ENCODE measurements around the gene CNPY1.

The CNPY1 gene

DNA sequence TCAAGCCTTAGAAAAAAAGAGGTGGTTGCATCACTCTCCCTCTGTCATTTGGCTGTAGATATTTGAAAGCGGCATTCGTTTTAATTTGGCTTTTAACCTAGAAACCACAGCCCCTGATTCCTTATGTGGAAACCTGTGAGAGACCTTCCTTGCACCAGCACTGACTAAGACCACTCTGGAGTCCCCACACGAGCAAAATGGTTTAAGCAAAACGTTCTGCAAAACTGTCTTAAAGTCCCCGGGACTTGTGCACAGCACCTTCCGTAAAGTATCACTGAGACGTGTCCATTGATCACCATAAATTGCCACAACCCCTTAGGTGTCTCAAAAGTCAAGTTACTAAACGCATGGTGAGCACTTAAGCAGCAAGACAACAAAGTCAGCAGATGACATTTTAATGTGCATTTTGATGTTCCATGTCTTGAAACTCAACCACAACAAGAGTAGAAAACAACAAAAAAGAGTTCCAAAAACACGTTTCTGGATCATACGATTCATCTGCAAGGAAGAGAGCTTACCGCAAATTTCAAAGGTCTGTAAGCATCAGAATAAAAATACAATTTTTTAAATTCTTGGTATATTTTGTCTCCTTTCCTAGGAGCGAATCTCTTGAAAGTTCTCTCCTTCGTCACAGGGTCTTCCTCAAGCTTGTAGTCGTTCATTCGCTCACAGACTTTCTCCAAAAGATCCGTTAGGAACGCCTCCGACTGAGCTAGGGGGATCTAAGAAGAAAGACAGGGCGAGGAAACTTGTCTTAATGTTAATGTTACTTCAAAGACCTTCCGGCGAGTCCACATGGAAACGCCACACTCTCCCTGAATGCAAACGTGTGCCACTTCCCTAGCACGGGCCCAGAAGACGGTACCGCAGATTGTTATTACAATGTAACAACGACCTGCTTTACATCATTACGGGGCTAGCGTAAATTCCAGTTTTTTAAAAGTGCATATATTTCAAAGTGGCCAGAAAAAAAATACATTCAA is 37.7 kb downstream of the CNPY1 start:
- ChIA-PET POLR2A (no interaction called here), CTCF (interaction anchor here (1.1 kb wide), 1 partner anchor 9 kb away, joined by 3 read pairs; no protein-coding TSS in a partner anchor)
- TF ChIP-seq, protein P1, sequence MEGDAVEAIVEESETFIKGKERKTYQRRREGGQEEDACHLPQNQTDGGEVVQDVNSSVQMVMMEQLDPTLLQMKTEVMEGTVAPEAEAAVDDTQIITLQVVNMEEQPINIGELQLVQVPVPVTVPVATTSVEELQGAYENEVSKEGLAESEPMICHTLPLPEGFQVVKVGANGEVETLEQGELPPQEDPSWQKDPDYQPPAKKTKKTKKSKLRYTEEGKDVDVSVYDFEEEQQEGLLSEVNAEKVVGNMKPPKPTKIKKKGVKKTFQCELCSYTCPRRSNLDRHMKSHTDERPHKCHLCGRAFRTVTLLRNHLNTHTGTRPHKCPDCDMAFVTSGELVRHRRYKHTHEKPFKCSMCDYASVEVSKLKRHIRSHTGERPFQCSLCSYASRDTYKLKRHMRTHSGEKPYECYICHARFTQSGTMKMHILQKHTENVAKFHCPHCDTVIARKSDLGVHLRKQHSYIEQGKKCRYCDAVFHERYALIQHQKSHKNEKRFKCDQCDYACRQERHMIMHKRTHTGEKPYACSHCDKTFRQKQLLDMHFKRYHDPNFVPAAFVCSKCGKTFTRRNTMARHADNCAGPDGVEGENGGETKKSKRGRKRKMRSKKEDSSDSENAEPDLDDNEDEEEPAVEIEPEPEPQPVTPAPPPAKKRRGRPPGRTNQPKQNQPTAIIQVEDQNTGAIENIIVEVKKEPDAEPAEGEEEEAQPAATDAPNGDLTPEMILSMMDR (IDR thresholded peaks at IDR 0.05; ENCODE audit: control extremely low read depth, extremely low read depth, low read depth, missing control alignments) = no peak
- DNase-seq (ENCODE audit: extremely low spot score) = no peak

DNA sequence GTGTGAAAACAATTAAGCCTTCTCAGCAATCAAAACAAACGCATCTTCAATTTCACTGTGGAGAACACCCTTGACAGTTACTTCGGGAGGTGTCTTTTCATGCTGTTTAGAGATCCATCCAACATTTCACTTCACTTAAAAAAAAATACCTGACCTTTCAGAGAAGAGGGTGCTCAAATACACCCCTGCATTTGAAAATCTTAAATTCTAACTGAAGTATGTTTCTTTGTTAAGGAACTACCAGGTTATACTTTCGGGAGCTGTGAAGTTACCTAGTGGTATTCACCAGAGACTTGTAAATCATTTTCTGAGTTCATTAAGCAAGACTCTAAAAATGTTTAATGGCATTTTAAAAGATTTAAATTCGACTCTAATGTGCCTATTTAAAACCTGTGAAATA is 38.8 kb downstream of the CNPY1 start:
- ChIA-PET POLR2A (no interaction called here), CTCF (interaction anchor here (0.8 to 1.0 kb wide), 2 partner anchors 18 to 36 kb away, joined by 3 to 4 read pairs; no protein-coding TSS in a partner anchor)
- DNase-seq (ENCODE audit: extremely low spot score) = no peak
- TF ChIP-seq, protein P1 (IDR thresholded peaks at IDR 0.05; ENCODE audit: control extremely low read depth, extremely low read depth, low read depth, missing control alignments) = no peak

DNA sequence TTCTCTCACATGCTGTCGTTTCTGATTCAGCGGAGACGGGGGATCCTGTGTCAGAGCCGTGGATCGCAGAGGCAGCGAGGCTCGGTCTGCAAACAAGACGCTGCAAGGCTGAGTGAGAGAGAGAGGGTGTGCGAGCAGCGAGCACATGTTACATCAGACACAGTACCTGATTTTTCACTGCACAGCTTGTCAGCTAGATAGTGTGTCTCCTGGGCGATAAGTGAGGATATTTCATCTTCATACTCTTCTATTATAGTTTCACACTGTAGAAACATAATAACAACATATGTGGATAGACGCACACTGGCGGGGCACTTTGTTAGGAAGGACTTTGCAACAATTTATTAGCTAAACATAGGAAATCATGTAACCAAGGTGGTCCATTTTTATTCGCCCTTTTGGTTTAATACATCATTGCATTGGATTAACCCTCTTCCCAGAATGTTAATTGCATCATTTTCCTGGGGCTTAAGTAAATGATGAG is 39.5 kb downstream of the CNPY1 start:
- ChIA-PET CTCF (interaction anchor here (0.8 to 1.0 kb wide), 2 partner anchors 17 to 37 kb away, joined by 3 to 4 read pairs; no protein-coding TSS in a partner anchor), POLR2A (no interaction called here)
- DNase-seq (ENCODE audit: extremely low spot score) = peak; percentile 11
- TF ChIP-seq, protein P1 (IDR thresholded peaks at IDR 0.05; ENCODE audit: control extremely low read depth, extremely low read depth, low read depth, missing control alignments) = no peak

DNA sequence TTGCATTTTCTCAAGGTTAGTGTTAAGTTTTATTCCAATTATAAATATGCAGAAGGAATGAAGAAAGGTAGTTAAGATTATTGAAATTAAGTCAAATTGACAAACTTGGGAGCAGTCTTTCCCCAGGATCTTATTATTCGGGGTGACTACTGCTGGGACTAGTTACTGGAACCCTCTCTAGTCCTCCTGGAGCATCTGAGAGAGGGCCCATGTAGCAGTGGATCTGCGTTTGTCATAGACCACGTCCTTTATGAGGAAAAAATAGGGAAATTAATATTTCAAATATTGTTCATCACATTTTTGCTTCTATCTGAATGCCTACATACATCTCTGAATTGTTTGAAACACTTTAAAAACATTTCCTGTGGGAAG is 41.0 kb downstream of the CNPY1 start:
- TF ChIP-seq, protein P1 (IDR thresholded peaks at IDR 0.05; ENCODE audit: control extremely low read depth, extremely low read depth, low read depth, missing control alignments) = no peak
- no peak for DNase-seq (ENCODE audit: extremely low spot score)
- ChIA-PET CTCF (no interaction called here), POLR2A (no interaction called here)

DNA sequence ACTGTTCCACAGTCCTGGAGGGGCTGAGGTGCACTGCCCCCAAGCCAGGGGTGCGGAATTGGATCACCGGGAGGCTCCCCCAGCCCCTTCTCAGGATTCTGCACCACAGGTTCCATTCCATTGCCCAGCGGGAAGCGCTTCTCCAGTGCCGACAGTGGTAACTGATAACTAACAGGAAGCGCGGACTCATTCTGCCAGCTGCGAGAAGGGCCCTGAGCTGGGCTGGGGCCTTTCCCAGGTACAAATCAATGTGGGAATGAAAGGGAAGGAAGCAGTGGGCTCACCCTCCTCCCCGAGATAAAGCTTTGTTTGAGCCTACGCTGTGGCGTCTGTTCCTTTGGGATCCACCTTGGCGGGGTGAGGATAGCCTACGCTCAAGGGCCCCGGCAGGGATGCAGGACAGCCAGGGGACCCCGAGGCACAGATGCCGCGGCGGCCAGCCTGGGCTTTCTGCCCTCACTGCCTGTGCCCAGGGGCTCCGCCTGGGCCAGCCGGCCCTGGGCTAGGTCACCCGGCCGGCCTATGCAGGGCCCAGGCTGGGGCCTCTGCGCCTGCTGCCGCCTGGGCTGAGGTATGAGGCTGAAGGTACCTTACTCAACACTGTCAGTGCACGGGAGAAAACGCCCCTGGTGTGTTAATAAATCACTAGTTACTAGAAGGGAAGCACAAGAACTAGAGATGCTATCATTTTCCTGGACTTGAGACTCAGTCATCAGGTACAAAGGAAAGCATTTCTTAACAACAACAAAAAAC is 49.0 kb downstream of the CNPY1 start:
- ChIA-PET CTCF (no interaction called here), POLR2A (no interaction called here)
- TF ChIP-seq, protein P1 (IDR thresholded peaks at IDR 0.05; ENCODE audit: control extremely low read depth, extremely low read depth, low read depth, missing control alignments) = no peak
- no peak for DNase-seq (ENCODE audit: extremely low spot score)

Measured in GM10248 (cell line).